HG02623 (cell line): ENCODE results near the gene WASF2.
"Not testable (repeated sequence)": the region's sequence is repeated elsewhere in the genome, so short reads cannot be mapped to it uniquely, and the experiment has no call there.

Experiments used
- ATAC-seq: cut with Tn5 transposase; IDR thresholded peaks from one replicate; pipeline ENCODE4 v1.9.1; 2021; ENCODE audit warnings: moderate library complexity; ENCODE audit not compliant: unreplicated experiment

WASF2 gene

DNA sequence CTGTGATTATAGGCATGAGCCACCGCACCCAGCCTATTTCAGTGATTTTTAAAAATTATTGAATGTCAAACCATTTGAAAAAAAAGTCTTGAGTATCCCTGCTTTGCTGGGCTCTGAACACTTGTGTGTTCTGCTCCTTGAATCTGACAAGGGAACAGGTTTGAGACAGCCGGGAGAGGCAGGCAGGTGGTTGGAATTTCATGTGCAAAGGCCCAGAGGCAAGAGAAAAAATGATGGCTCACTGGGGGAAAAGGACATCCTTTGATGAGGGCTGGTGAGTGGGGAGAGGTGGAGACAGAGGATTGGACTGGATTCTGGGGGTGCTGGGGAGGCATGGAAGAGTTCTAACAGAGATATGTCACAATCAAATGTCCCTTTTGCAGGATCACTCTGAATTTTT, 13.1 kb upstream of the WASF2 start:
- no peak for ATAC-seq

DNA sequence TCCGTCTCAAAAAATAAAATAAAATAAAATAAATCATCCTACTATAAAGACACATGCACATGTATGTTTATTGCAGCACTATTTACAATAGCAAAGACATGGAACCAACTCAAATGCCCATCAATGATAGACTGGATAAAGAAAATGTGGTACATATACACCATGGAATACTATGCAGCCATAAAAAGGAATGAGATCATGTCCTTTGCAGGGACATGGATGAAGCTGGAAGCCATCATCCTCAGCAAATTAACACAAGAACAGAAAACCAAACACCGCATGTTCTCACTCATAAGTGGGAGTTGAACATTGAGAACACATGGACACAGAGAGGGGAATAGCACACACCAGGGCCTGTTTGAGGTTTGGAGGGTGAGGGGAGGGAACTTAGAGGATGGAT, 11.2 kb upstream of the WASF2 start:
- ATAC-seq: not testable (repeated sequence)

DNA sequence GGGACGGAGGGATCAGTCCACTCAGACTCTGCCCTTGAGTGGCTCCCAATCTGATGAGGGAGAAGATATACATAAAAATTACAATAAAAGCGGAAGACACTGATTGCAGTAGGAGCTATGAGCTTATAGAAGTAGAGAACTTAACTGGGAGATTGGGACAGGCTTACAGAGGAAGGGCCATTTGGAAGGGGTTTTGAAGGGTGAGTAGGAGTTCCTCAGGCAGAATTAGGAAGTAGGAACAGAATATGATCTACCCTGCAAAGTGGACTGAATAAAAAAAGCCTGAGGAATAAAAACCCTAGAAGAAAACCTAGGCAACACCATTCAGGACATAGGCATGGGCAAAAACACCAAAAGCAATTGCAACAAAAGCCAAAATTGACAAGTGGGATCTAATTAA, 9.2 kb upstream of the WASF2 start:
- ATAC-seq: no peak

DNA sequence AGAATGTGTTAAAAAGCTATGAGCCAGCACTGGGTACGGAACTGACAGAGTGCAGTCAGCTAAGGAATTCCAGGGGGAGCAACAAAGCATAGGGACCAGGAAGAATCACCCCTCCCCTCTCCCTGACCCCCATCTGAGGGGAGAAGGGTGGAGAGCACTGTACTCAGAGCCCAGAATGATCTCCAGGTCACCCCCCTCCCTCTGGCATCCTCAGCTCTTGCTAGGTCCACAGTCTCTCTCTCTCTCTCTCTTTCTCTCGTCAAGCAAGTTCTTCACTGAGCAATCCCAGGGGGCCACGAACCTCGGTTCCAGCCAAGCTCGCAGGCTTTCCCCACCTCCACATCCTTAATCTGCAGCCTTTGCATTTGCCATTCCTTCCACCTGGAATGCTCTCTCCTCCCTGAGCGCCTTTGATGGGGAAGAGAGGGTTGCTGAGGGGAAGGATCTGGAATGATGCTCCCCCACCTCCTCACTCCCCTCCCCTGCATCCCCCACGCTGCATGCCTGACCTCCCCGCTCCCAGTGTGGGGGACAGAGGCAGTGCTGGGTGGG, 6.7 kb upstream of the WASF2 start:
- no peak for ATAC-seq

DNA sequence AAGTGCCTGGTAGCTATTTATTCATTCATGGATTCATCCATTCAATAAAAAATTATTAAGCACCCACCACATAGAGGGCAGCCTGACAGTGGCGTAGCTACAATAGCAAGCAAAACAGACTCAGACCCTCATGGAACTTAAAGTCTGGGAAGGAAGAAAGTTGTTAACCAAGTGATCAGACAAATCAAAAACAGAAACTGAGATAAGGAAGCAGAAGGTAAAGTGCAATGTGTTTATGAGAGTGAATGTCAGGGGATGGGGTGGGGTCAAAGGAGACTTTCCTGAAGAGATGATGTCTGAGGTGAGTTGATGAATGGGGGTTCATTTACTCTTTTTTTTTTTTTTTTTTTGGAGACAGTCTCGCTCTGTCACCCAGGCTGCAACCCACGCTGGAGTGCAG, 2.8 kb upstream of the WASF2 start:
- ATAC-seq: no peak

DNA sequence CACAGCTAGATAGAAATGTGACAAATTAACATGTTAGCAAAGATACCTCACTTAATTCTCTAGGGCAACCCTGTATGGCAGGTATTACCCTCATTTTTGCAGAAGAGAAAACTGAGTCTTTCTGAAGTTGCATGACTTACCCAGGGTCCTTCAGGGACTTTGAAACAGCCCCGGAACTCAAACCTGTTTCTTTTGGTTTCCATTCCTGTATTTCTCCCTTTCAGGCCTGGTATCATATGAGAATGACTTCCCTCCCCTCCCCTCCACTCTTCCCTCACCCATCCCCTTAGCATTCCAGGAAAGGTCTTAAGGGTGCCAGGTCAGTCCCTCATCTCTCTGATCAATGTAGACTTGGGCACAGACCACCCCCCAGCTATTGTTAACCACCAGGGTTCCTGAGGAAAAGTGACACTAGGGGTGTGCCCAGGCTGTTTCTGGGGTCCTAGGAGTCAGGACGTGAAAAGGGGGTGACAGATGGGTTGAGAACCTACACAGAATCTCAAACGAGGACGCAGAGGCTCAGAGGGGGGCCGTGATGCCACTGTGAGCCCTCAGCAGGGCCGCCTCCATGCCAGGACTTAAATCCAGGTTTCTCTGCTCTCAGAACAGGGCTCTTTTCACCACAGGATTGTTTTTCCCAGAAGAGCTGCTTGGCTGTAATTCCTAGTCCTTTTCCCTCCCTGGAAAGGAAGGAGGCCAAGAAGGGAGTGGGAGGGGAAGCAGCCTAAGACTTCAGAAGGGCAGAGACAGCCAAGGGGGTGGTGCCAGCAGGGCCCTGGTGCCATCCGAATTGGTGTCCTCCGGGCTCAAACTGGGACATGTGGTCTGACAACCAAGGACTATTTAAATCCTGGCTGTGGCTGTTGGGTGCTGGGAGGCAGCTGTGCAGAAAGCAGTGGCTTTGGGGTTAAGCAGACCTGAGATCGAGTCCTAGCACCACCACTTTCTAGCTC, 2.1 kb upstream of the WASF2 start:
- ATAC-seq: no peak

DNA sequence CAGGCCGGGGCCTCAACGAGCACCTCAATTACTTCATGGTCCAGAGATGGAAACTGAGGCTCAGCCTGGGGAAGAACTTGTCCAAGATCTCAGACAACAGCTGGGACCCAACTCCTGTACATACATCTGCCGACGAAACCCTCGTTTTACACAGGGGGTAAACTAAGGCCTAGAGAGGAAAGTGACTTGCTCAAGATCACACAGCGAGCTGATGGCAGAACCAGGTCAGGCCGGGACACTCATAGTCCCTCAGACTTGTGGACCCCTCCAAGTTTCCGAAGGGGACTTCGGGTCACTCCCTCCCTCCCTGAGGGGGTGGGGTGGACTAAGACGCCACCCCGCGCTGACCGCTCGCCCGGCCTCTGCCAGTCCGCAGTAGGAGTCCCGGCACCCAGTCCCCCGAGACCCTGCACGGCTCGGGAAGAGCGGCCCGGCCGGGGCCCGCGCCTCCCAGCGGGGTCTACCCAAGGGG, 430 bp downstream of the WASF2 start:
- ATAC-seq: peak; percentile 10

DNA sequence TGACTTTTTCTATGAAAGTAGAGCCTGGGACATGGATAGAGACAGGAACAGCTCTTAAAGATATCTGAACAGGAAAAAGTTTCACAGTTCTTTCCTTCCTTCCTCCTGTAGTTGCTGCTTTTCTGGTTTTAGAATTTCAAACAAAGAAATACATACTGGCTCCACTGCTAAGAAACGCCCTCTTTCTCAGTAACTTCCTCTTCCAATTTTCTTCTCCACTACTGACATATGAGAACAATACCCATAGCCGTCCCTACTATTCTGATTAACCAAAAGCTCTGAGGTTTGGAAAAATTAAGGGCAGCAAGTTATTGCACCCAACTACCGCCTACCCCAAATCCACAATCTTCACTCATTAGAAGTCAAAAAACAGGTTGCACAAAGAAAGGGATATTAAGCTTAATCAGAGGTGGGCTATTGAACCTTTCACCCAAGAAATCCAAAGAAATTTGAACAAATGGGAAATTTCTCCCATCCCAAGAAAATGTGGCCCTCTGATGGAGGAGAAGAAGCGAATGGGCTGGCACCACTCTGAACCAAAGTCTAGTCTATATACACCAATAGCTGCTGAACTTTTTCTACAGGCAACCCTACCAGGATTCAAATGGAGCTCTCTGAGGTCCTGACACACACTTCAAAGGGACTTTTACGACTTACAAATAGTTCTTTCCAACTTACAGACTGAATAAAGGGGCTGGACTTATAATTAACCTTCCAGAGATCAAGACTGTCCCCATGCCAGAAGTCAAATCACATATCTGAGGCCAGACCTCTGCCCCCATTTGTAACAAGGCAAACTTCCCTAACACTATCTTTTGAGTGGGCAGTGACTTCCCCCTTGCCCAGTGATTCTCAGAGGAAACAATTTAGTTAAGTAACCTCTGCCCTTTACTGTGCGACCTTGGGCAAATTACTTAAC, 1.7 kb downstream of the WASF2 start:
- ATAC-seq: no peak

DNA sequence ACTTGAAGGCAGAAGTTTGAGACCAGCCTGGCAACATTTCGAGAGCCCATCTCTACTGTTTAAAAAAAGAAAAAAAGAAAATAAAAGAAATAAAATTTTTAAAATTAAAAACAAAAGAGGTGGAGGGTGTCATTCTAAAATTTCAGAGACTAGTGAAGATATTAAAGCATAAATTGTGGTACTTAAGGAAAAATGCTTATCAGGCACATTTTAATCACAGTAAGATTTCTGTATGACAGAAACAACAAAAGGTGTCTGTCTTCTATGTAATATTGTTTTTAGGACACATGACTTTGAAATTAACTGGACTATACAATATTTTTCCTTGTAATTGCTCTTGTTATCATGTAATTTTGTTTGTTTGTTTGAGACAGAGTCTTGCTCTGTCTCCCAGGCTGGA, 4.6 kb downstream of the WASF2 start:
- ATAC-seq: no peak

DNA sequence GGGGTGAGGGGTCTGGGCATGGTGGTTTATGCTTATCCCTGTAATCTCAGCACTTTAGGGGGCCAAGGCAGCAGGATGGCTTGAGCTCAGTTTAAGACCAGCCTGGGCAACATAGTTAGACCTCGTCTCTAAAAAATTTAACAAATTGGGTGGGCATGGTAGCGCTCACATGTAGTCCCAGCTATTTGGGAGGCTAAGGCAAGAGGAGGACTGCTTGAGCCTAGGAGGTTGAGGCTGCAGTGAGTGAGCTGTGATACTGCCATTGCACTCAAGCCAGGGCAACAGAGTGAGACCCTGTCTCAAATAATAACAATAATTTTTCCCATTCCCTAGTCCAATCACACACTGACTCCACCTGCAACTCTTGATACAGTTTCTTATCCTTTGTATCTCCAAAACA, 6.3 kb downstream of the WASF2 start:
- ATAC-seq: no peak

DNA sequence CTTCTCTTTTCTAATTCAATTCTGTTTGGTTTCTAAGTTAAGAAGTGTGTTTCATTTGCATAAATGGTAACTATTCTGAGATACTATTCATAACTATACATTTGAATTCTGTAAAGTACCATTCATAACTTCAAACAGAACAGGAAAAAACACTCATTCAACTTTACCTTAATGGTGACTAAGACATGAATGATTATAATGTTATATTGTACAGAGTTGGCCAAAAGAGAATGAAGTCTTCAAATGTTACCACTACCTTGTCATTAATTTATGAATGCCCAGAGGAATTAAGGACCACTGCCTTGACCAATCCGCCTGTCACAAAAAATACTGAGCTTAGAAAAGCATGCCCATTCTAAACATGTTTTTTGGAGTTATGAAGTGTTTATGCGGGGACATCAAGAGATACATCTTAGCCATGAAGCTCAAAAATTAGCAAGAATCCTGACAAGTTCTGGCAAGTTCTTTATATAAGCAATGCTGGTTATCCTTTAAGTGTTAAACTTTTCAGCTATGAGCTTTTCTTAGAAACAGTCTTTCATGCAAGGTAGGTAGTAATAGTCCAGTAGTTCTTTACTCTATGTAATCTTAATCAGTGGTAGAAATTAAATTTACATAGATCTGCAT, 7.9 kb downstream of the WASF2 start:
- no peak for ATAC-seq

DNA sequence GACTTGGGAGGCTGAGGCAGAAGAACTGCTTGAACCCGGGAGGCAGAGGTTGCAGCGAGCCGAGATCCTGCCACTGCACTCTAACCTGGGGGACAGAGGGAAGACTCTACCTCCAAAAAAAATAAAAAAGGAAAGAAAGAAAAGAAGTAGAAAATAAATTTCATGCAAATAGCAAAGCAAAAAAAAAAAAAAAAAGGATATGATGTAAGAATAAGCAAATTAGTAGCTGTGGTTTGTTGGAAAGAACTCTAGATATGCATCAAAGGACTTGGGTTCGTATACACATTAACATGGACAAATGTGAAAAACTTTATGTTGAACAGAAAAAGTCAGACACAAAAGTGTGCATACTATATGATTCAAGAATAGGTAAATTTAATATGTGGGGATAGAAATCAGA, 11.9 kb downstream of the WASF2 start:
- ATAC-seq: no peak

DNA sequence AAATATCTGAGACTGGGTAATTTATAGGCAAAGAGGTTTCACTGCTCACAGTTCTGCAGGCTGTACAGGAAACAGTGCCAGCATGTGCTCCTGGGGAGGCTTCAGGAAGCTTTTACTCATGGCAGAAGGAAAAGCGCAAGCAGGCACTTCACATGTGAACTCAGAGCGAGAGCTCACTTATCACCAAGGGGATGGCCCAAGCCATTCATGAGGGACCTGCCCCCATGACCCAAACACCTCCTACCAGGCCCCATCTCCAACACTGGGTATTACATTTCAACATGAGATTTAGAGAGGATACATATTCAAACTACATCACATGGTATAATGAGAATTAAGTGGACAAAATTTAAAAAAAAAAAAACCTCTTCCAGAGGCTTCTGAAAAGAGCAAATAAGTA, 13.7 kb downstream of the WASF2 start:
- no peak for ATAC-seq

DNA sequence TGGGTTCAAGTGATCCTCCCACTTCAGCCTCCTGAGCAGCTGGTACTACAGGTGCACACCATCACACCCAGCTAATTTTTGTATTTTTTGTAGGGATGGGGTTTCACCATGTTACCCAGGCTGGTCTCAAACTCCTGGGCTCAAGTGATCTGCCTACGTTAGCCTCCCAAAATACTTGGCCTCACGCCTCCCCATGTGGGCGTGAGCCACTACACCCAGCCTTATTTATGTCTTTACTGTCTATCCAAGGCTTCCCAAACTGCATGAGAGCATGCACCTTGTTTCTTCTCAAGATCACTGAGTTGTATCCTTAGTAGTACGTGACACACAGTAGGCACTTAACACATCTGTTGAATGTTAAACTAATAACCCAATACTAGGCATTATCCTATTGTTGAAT, 14.2 kb downstream of the WASF2 start:
- ATAC-seq: no peak

DNA sequence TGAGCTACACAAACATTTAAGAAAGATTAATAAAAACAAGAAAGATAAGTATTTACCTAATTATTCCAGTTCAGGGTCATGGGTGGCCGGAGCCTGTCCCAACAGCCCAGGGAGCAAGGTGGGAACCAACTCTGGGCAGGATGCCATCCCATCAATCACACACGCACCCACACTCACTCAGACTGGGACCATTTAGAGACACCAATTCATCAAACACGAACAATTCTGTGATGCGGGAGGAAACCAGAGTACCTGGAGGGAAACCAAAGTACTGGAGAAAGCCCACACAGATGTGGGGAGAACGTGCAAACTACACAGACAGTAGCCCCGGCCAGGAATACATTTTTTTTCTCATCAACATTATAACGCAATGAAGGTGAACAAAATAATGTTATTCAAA, 16.2 kb downstream of the WASF2 start:
- no peak for ATAC-seq

DNA sequence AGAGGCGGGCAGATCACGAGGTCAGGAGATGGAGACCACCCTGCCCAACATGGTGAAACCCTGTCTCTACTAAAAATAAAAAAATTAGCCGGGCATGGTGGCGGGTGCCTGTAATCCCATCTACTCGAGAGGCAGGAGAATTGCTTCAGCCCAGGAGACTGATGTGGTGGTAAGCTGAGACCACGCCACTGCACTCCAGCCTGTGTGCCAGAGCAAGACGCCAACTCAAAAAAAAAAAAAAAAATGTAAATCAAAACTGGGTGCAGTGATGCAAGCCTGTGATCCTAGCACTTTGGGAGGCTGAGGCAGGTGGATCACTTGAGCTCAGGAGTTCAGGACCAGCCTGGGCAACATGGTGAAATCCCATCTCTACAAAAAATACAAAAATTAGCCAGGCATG, 17.9 kb downstream of the WASF2 start:
- ATAC-seq: not testable (repeated sequence)

DNA sequence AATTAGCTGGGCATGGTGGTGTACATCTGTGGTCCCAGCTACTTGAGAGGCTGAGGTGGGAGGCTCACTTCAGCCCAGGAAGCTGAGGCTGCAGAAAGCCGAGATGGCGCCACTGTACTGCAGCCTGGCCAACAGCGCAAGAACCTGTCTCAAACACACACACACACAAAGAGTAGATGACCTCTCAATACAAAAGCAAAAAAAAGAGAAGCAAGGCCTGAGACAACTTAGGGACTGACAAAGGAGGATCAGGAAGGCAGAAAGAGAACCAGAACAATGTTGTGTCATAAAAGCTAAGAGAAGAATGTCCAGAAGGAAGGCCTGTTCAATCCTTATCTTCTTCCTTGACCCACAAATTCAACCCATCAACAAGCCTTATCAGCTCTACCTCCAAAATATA, 18.5 kb downstream of the WASF2 start:
- no peak for ATAC-seq

DNA sequence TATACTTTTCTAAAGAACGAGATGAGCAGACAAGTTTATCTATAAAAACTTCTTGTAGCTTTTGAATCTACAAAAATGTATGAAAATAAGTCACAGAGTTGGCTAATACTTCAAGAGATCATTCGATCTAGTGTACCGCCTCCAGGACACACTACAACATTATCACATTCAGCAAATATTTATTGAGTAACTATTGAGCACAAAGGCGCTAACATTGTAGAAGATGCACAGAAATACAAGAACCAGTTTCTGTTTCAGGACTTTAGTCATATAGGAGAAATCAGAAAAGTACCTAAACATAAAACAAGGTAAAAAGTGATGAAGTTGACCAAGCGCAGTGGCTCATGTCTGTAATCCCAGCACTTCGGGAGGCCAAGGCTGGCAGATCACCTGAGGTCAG, 20.6 kb downstream of the WASF2 start:
- ATAC-seq: no peak

DNA sequence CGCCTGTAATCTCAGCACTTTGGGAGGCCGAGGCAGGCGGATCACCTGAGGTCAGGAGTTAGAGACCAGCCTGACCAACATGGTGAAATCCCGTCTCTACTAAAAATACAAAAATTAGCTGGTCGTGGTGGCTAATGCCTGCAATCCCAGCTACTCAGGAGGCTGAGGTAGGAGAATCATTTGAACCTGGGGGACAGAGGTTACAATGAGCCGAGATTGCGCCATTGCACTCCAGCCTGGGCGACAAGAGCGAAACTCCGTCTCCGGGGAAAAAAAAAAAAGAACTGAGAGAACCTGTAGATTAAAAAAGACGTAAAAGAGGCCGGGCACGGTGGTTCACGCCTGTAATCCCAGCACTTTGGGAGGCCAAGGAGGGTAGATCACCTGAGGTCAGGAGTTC, 21.6 kb downstream of the WASF2 start:
- ATAC-seq: not testable (repeated sequence)

DNA sequence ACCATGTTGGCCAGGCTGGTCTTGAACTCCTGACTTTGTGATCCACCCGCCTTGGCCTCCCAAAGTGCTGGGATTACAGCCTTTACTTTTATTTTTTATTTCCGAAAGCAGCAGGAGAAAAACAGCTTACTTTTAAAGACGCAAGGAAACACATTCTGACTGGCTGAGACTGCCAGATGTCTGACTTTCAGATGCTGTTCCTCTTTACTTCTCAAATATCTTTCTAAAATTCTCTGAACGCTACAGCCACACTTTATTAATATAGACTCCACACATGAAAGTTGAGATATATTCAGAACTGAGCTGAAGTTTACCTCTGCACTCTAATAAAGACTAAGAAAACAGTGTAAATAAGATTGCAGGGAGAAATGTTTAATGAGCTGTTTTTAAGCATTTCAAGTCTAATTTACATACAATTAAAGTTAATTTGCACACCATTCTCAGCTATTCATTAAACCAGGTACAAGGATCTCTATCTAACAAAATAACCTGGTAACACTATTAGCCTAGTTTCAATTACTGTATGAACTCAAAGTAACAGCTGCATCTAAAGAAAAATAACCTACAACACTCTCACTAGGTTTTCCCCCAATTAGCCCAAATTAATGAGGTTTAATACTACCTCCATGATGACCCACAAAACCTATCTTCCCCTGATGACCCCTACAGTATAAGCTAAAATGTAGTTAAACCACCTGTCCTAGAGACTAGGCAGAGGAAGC, 24.9 kb downstream of the WASF2 start:
- no peak for ATAC-seq
